Liver (tissue), 9 donors: ENCODE results near the gene IQCC. TPM values are rescaled to one million over a fixed set of nuclear protein-coding genes. Genes with fewer than 3 reads are reported as not detected.

Source experiments
- DNase-seq: peaks from one replicate; pipeline ENCODE4 v3.0.0-alpha.2; 2017; ENCODE audit warnings: low spot score
- H3K27ac ChIP-seq, 2 donors: one replicate each; pipeline ENCODE4 v1.7.0; 2013; ENCODE audit warnings: inconsistent platforms in 2 of 2, low read length in 2 of 2, control low read depth in 1 of 2, low read depth in 1 of 2, mild to moderate bottlenecking in 1 of 2
- H3K27me3 ChIP-seq, 4 donors: one replicate each; pipeline versions ENCODE4 v1.6.1 to v1.7.0; 2013; ENCODE audit warnings: low read length in 3 of 4, inconsistent platforms in 1 of 4, mild to moderate bottlenecking in 1 of 4, moderate library complexity in 1 of 4; ENCODE audit not compliant: control insufficient read depth in 4 of 4, insufficient read depth in 4 of 4
- H3K36me3 ChIP-seq, 4 donors: one replicate each; pipeline versions ENCODE4 v1.6.1 to v1.7.0; 2013; ENCODE audit warnings: low read length in 3 of 4, mild to moderate bottlenecking in 3 of 4, low read depth in 1 of 4, moderate library complexity in 1 of 4; ENCODE audit not compliant: control insufficient read depth in 4 of 4, insufficient read depth in 3 of 4
- H3K4me1 ChIP-seq, 4 donors: one replicate each; pipeline versions ENCODE4 v1.6.1 to v1.7.0; 2013; ENCODE audit warnings: low read length in 3 of 4, mild to moderate bottlenecking in 3 of 4, moderate library complexity in 1 of 4; ENCODE audit not compliant: control insufficient read depth in 4 of 4, insufficient read depth in 4 of 4
- H3K4me3 ChIP-seq, 3 donors: one replicate each; pipeline versions ENCODE4 v1.6.1 to v1.7.0; 2013; ENCODE audit warnings: low read length in 3 of 3, control low read depth in 1 of 3, low read depth in 1 of 3, mild to moderate bottlenecking in 1 of 3
- H3K9ac ChIP-seq, 2 donors: one replicate each; pipeline ENCODE4 v1.7.0; 2013; ENCODE audit warnings: low read length in 2 of 2, mild to moderate bottlenecking in 2 of 2, moderate library complexity in 2 of 2, control low read depth in 1 of 2, low read depth in 1 of 2
- H3K9me3 ChIP-seq, 4 donors: one replicate each; pipeline versions ENCODE4 v1.6.1 to v1.7.0; 2013; ENCODE audit warnings: low read length in 3 of 4; ENCODE audit not compliant: control insufficient read depth in 4 of 4
- EGR1 ChIP-seq, 2 donors: IDR thresholded peaks; 2 replicates each; pipeline ENCODE4 v1.6.1; 2016 to 2018; ENCODE audit warnings: antibody characterized with exemption in 2 of 2, low read depth in 2 of 2
- FOXA1 ChIP-seq: IDR thresholded peaks from 2 replicates; pipeline ENCODE4 v1.6.1; 2016; ENCODE audit warnings: antibody characterized with exemption
- FOXA2 ChIP-seq: IDR thresholded peaks from 2 replicates; pipeline ENCODE4 v1.6.1; 2016; ENCODE audit warnings: antibody characterized with exemption
- GABPA ChIP-seq, 2 donors: IDR thresholded peaks in 1 of 2; conservative IDR thresholded peaks in 1 of 2; 2 replicates each; pipeline ENCODE4 v1.6.1; 2016; ENCODE audit warnings: antibody characterized with exemption in 2 of 2, mild to moderate bottlenecking in 1 of 2, moderate library complexity in 1 of 2
- HNF4A ChIP-seq, 2 donors: conservative IDR thresholded peaks; 2 replicates each; pipeline ENCODE4 v1.6.1; 2016; ENCODE audit warnings: antibody characterized with exemption in 2 of 2, mild to moderate bottlenecking in 2 of 2
- HNF4G ChIP-seq: IDR thresholded peaks from 2 replicates; pipeline ENCODE4 v1.6.1; 2016; ENCODE audit warnings: antibody characterized with exemption
- JUND ChIP-seq, 2 donors: IDR thresholded peaks; 2 replicates each; pipeline ENCODE4 v1.6.1; 2016; ENCODE audit warnings: antibody characterized with exemption in 2 of 2
- NR2F2 ChIP-seq: IDR thresholded peaks from 2 replicates; pipeline ENCODE4 v1.6.1; 2016; ENCODE audit warnings: antibody characterized with exemption
- RXRA ChIP-seq, 2 donors: IDR thresholded peaks; 2 replicates each; pipeline ENCODE4 v1.6.1; 2017 to 2018; ENCODE audit warnings: antibody characterized with exemption in 2 of 2, mild to moderate bottlenecking in 1 of 2
- SP1 ChIP-seq: IDR thresholded peaks from 2 replicates; pipeline ENCODE4 v1.6.1; 2018; ENCODE audit warnings: antibody characterized with exemption, mild to moderate bottlenecking
- TAF1 ChIP-seq: conservative IDR thresholded peaks from 2 replicates; pipeline ENCODE4 v1.6.1; 2016; ENCODE audit warnings: antibody characterized with exemption, mild to moderate bottlenecking
- YY1 ChIP-seq: IDR thresholded peaks from 2 replicates; pipeline ENCODE4 v1.6.1; 2016; ENCODE audit warnings: antibody characterized with exemption, mild to moderate bottlenecking
- WGBS: extraction: QIAGEN DNeasy Blood & Tissue Kit; methylation state at CpG from one replicate; pipeline ENCODE4 v1.1.7; 2013; 5-methylcytosine and 5-hydroxymethylcytosine counted together
- polyA plus RNA-seq, 2 donors: library from polyadenylated mRNA; stranded (reverse) in 1 of 2; unstranded in 1 of 2; fragments of 200-250 nt in 1 of 2; fragments of >200 nt in 1 of 2; fragmentation: Nextera tagmentation in 1 of 2; extraction: Ambion mirVana in 1 of 2; gene quantifications; one replicate each; pipeline versions ENCODE4 v1.2.1 to v1.2.3, GENCODE V29; 2013 to 2015
- total RNA-seq, 2 donors: library from RNA; depleted of rRNA; stranded (reverse); fragments of >200 nt; gene quantifications; one replicate each; pipeline ENCODE4 v1.2.3, GENCODE V29; 2014
- TF ChIP-seq, protein P1 (sequence below): IDR thresholded peaks from 2 replicates; pipeline ENCODE4 v1.6.1; 2016; ENCODE audit warnings: antibody characterized with exemption, mild to moderate bottlenecking
- TF ChIP-seq, protein P2 (sequence below): fragments of 150-350 bp; IDR thresholded peaks from 2 replicates; pipeline ENCODE4 v1.5.1; 2017; ENCODE audit warnings: improper control_type of control experiment, low read depth, low read length; ENCODE audit not compliant: missing input control
- TF ChIP-seq, protein P3 (sequence below): IDR thresholded peaks from 2 replicates; pipeline ENCODE4 v1.6.1; 2016; ENCODE audit warnings: antibody characterized with exemption
- TF ChIP-seq, protein P4 (sequence below): IDR thresholded peaks from 2 replicates; pipeline ENCODE4 v1.6.1; 2016; ENCODE audit warnings: antibody characterized with exemption
- TF ChIP-seq, protein P5 (sequence below): IDR thresholded peaks from 2 replicates; pipeline ENCODE4 v1.6.1; 2016; ENCODE audit warnings: antibody characterized with exemption
- donor health status: healthy.
- donor health status: healthy.
- donor health status: healthy.
- donor health status: healthy.
- donor health status: healthy.

Gene IQCC
- total and polyA plus RNA-seq, 4 donors, result 0.42 to 2.3 (median 0.61) TPM

DNA sequence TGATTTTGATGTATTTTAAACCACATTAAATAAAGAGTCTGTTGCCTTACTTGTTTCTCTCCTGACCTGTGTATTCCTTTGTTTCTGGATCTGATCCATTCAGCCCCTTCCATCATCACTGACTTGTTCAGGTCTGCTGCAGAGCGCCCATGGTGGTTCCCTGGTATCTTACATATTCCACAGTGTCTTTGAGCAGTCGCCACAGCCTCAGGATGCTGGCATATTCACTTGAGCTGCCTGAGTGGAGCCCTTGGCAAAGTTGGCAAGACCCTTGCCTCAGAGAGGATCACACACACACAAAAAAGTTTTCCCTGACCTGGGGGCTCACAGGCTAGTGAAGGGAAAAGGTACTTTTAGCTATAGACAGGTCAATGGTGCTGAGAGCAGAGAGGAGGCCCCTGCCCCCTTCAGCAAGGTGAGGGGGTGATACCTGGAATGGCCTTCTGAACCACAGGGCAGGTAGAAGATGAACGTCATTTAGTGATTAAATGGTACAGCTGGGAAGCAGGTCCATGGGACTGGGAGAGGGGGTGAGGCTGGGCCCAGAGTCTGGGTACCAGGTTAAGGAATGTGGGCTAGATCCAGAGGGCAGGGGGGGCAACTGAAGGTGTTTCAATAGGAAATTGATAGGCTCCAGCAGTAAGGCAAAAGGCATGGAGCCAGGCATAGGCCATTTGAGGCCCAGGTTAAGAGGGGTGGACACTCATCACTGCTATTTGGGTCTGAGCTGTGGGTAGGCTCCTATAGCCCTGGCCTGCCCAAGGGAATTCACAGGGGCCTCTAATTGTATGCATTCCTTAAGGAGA, 7.0 kb upstream of the IQCC start (continued):
- no peak for TF ChIP-seq JUND (IDR thresholded peaks at IDR 0.05)

DNA sequence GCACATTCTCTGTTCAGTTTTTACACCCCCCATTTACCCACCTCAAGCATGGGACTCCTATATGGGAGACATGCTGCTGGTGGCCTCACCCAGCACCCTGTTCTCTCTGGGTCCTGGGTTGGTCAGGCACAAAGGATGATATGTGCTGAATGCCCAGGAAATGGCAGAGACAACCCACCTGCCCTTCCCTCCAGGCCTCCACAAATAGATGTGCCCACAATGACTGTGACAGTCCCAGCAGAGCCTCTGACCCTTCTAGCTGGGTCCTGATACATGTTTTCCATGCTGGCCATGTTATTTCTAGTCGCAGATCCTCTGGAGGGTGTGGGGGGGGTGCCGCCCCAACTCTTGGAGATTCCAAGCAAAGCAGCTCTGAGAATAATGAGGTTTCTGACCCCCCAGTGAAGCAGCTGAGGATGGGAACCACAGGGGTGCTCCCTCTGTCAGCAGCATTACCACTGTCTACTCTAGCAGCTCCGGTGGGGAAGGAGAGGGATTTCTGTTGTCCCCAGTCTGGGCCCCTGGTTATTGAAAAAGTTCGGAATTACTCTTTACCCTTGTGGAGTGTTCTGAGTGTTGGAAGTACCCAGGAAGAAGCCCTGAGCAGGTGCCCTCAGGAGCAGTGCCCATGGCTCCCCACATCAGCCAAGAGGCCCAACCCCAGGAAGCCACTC, 6.3 kb upstream of the IQCC start:
- H3K27me3 ChIP-seq, result no peaks in the 10 kb centered on the region
- H3K9me3 ChIP-seq, result no peaks in the 10 kb centered on the region
- H3K4me1 ChIP-seq, result peaks cover 0 to 34% (median 20%) of the 10 kb centered on the region in 4 donors
- H3K4me3 ChIP-seq, result no peak overlapping the region
- no peak overlapping the region for H3K9ac ChIP-seq
- no peak for DNase-seq
- TF ChIP-seq, protein P1, sequence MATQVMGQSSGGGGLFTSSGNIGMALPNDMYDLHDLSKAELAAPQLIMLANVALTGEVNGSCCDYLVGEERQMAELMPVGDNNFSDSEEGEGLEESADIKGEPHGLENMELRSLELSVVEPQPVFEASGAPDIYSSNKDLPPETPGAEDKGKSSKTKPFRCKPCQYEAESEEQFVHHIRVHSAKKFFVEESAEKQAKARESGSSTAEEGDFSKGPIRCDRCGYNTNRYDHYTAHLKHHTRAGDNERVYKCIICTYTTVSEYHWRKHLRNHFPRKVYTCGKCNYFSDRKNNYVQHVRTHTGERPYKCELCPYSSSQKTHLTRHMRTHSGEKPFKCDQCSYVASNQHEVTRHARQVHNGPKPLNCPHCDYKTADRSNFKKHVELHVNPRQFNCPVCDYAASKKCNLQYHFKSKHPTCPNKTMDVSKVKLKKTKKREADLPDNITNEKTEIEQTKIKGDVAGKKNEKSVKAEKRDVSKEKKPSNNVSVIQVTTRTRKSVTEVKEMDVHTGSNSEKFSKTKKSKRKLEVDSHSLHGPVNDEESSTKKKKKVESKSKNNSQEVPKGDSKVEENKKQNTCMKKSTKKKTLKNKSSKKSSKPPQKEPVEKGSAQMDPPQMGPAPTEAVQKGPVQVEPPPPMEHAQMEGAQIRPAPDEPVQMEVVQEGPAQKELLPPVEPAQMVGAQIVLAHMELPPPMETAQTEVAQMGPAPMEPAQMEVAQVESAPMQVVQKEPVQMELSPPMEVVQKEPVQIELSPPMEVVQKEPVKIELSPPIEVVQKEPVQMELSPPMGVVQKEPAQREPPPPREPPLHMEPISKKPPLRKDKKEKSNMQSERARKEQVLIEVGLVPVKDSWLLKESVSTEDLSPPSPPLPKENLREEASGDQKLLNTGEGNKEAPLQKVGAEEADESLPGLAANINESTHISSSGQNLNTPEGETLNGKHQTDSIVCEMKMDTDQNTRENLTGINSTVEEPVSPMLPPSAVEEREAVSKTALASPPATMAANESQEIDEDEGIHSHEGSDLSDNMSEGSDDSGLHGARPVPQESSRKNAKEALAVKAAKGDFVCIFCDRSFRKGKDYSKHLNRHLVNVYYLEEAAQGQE, result no peak
- no peak for TF ChIP-seq JUND (IDR thresholded peaks at IDR 0.05)
- TF ChIP-seq HNF4G, result no peak
- no peak for TF ChIP-seq SP1
- no peak for TF ChIP-seq FOXA1
- no peak for TF ChIP-seq NR2F2
- TF ChIP-seq, protein P2, sequence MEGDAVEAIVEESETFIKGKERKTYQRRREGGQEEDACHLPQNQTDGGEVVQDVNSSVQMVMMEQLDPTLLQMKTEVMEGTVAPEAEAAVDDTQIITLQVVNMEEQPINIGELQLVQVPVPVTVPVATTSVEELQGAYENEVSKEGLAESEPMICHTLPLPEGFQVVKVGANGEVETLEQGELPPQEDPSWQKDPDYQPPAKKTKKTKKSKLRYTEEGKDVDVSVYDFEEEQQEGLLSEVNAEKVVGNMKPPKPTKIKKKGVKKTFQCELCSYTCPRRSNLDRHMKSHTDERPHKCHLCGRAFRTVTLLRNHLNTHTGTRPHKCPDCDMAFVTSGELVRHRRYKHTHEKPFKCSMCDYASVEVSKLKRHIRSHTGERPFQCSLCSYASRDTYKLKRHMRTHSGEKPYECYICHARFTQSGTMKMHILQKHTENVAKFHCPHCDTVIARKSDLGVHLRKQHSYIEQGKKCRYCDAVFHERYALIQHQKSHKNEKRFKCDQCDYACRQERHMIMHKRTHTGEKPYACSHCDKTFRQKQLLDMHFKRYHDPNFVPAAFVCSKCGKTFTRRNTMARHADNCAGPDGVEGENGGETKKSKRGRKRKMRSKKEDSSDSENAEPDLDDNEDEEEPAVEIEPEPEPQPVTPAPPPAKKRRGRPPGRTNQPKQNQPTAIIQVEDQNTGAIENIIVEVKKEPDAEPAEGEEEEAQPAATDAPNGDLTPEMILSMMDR, result no peak
- TF ChIP-seq, protein P3, sequence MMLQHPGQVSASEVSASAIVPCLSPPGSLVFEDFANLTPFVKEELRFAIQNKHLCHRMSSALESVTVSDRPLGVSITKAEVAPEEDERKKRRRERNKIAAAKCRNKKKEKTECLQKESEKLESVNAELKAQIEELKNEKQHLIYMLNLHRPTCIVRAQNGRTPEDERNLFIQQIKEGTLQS, result no peak
- no peak for TF ChIP-seq EGR1 (IDR thresholded peaks at IDR 0.05; ENCODE audit: low read depth in 2 of 2)
- TF ChIP-seq TAF1, result no peak
- TF ChIP-seq GABPA (IDR thresholded peaks at IDR 0.05 in 1 of 2, conservative IDR thresholded peaks at IDR 0.05 in 1 of 2), result no peak
- TF ChIP-seq RXRA (IDR thresholded peaks at IDR 0.05), result no peak
- TF ChIP-seq, protein P4, sequence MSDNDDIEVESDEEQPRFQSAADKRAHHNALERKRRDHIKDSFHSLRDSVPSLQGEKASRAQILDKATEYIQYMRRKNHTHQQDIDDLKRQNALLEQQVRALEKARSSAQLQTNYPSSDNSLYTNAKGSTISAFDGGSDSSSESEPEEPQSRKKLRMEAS, result no peak
- TF ChIP-seq FOXA2, result no peak
- no peak for TF ChIP-seq HNF4A (conservative IDR thresholded peaks at IDR 0.05)
- TF ChIP-seq, protein P5, sequence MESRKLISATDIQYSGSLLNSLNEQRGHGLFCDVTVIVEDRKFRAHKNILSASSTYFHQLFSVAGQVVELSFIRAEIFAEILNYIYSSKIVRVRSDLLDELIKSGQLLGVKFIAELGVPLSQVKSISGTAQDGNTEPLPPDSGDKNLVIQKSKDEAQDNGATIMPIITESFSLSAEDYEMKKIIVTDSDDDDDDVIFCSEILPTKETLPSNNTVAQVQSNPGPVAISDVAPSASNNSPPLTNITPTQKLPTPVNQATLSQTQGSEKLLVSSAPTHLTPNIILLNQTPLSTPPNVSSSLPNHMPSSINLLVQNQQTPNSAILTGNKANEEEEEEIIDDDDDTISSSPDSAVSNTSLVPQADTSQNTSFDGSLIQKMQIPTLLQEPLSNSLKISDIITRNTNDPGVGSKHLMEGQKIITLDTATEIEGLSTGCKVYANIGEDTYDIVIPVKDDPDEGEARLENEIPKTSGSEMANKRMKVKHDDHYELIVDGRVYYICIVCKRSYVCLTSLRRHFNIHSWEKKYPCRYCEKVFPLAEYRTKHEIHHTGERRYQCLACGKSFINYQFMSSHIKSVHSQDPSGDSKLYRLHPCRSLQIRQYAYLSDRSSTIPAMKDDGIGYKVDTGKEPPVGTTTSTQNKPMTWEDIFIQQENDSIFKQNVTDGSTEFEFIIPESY, result no peak
- TF ChIP-seq YY1, result no peak
- WGBS, result 79% methylated on average over 4 of the region's 4 CpGs
- H3K27ac ChIP-seq, result no peak overlapping the region
- peaks cover 10 to 33% (median 27%) of the 10 kb centered on the region in 4 donors for H3K36me3 ChIP-seq
